Smooth muscle cell (in vitro differentiated cells): ENCODE data around the gene YAF2. TPM values are rescaled to one million over a fixed set of nuclear protein-coding genes. Genes with fewer than 3 reads are reported as not detected.
"Not testable (repeated sequence)": the region's sequence is repeated elsewhere in the genome, so short reads cannot be mapped to it uniquely, and the experiment has no call there.

Experiments
- DNase-seq: peaks from one replicate; lab custom pipeline; 2025; ENCODE audit not compliant: unreplicated experiment; lab: John Stamatoyannopoulos, UW
- H2AFZ ChIP-seq: fragments of 200-600 bp; sonication (generic); 2 replicates; pipeline ENCODE4 v1.6.0; 2016; ENCODE audit warnings: antibody characterized with exemption, low read depth, mild to moderate bottlenecking
- H3F3A ChIP-seq: fragments of 200-600 bp; sonication (generic); 2 replicates; pipeline ENCODE4 v1.6.0; 2017; ENCODE audit warnings: antibody characterized with exemption, low read depth
- H3K27ac ChIP-seq: fragments of 200-600 bp; sonication (generic); 2 replicates; pipeline ENCODE4 v1.5.1; 2016; ENCODE audit warnings: low read depth, mild to moderate bottlenecking
- H3K27me3 ChIP-seq: fragments of 200-600 bp; sonication (generic); 2 replicates; pipeline ENCODE4 v1.6.1; 2016; ENCODE audit warnings: low read depth, mild to moderate bottlenecking
- H3K36me3 ChIP-seq: fragments of 200-600 bp; sonication (generic); 2 replicates; pipeline ENCODE4 v1.5.1; 2016; ENCODE audit warnings: low read depth
- H3K4me1 ChIP-seq: fragments of 200-600 bp; sonication (generic); 2 replicates; pipeline ENCODE4 v1.5.1; 2016; ENCODE audit warnings: low read depth
- H3K4me2 ChIP-seq: fragments of 200-600 bp; sonication (generic); 2 replicates; pipeline ENCODE4 v1.6.0; 2016; ENCODE audit warnings: mild to moderate bottlenecking
- H3K4me3 ChIP-seq: fragments of 200-600 bp; sonication (generic); 2 replicates; pipeline ENCODE4 v1.5.1; 2016; ENCODE audit warnings: mild to moderate bottlenecking
- H3K79me2 ChIP-seq: fragments of 200-600 bp; sonication (generic); 2 replicates; pipeline ENCODE4 v1.6.0; 2016; ENCODE audit warnings: low read depth, mild to moderate bottlenecking
- H3K9ac ChIP-seq: fragments of 200-600 bp; sonication (generic); 2 replicates; pipeline ENCODE4 v1.6.0; 2016; ENCODE audit warnings: low read depth
- H3K9me3 ChIP-seq: fragments of 200-600 bp; sonication (generic); replicated peaks from 2 replicates; pipeline ENCODE4 v1.5.1; 2016; ENCODE audit warnings: low read depth
- H4K20me1 ChIP-seq: fragments of 200-600 bp; sonication (generic); 2 replicates; pipeline ENCODE4 v1.6.0; 2016; ENCODE audit warnings: low read depth
- CTCF ChIP-seq: fragments of 200-600 bp; sonication (generic); IDR thresholded peaks from 2 replicates; pipeline ENCODE4 v1.5.1; 2017; ENCODE audit warnings: borderline replicate concordance, mild to moderate bottlenecking, antibody characterized with exemption; ENCODE audit not compliant: insufficient read depth, poor library complexity, severe bottlenecking
- WGBS: methylation state at CpG from one replicate; pipeline ENCODE4 v1.1.7; 2016; ENCODE audit warnings: low lambda C conversion rate; 5-methylcytosine and 5-hydroxymethylcytosine counted together
- polyA plus RNA-seq: library from polyadenylated mRNA; unstranded; fragments of >200 nt; fragmentation: Nextera tagmentation; extraction: Ambion mirVana; gene quantifications from 2 replicates; pipeline ENCODE4 v1.2.1, GENCODE V29; 2016
- total RNA-seq: library from RNA; depleted of rRNA; stranded (reverse); fragments of >200 nt; gene quantifications from 2 replicates; pipeline ENCODE4 v1.2.3, GENCODE V29; 2014

Gene YAF2
- total and polyA plus RNA-seq, 2 experiments from 2014 or later, result 21.1 to 25.0 TPM

- no peak for TF ChIP-seq CTCF
- Histone ChIP-seq H3K9ac (no peak overlapping the region), H3K36me3 (no peaks in the 10 kb centered on the region), H3K27me3 (no peaks in the 10 kb centered on the region), H3K9me3 (no peaks in the 10 kb centered on the region), H3F3A (no peaks in the 10 kb centered on the region), H3K27ac (no peak overlapping the region), H4K20me1 (peaks cover 52% of the 10 kb centered on the region), H3K4me3 (no peak overlapping the region), H2AFZ (no peak overlapping the region), H3K4me1 (peaks cover 15% of the 10 kb centered on the region), H3K4me2 (no peak overlapping the region), H3K79me2 (peaks cover 65% of the 10 kb centered on the region)
- WGBS, result 100% methylated on average over 1 of the region's 1 CpG
- DNase-seq, result no peak
Measured at GRCh38 chr12:42235426-42235825, 2.6 kb downstream of the YAF2 start.

- 98% methylated on average over 2 of the region's 2 CpGs for WGBS
- no peak overlapping the region for H3K4me2 ChIP-seq
- TF ChIP-seq CTCF, result no peak
- H2AFZ ChIP-seq, result no peak overlapping the region
- no peaks in the 10 kb centered on the region for H3F3A ChIP-seq
- H3K9ac ChIP-seq, result no peak overlapping the region
- no peaks in the 10 kb centered on the region for H3K36me3 ChIP-seq
- H3K9me3 ChIP-seq, result no peaks in the 10 kb centered on the region
- no peak for DNase-seq
- H3K27me3 ChIP-seq, result no peaks in the 10 kb centered on the region
- no peak overlapping the region for H3K27ac ChIP-seq
- H3K4me3 ChIP-seq, result no peak overlapping the region
- peaks cover 15% of the 10 kb centered on the region for H3K4me1 ChIP-seq
- H4K20me1 ChIP-seq, result peaks cover 52% of the 10 kb centered on the region
- peaks cover 70% of the 10 kb centered on the region for H3K79me2 ChIP-seq
Measured at GRCh38 chr12:42234970-42235369, 3.1 kb downstream of the YAF2 start.

GRCh38 chr12:42227525-42227924 is 10.5 kb downstream of the YAF2 start:
- Histone ChIP-seq H3K79me2 (peaks cover 42% of the 10 kb centered on the region), H4K20me1 (peaks cover 14% of the 10 kb centered on the region)
- H3K27ac ChIP-seq, H3K4me1 ChIP-seq, H3F3A ChIP-seq, H3K27me3 ChIP-seq, DNase-seq, H2AFZ ChIP-seq, H3K4me3 ChIP-seq, H3K36me3 ChIP-seq, H3K9me3 ChIP-seq, H3K4me2 ChIP-seq, H3K9ac ChIP-seq: not testable (repeated sequence)
- WGBS, result 90% methylated on average over 2 of the region's 30 CpGs

GRCh38 chr12:42224501-42224900 is 13.5 kb downstream of the YAF2 start:
- peaks cover 24% of the 10 kb centered on the region for H4K20me1 ChIP-seq
- not testable (repeated sequence) for DNase-seq, H3F3A ChIP-seq, H3K4me2 ChIP-seq, H2AFZ ChIP-seq, H3K36me3 ChIP-seq, H3K4me1 ChIP-seq, H3K27ac ChIP-seq, H3K9me3 ChIP-seq, H3K27me3 ChIP-seq, H3K9ac ChIP-seq, H3K4me3 ChIP-seq
- H3K79me2 ChIP-seq, result peaks cover 34% of the 10 kb centered on the region
- WGBS, result 100% methylated on average over 5 of the region's 5 CpGs

- H4K20me1 ChIP-seq, result peaks cover 28% of the 10 kb centered on the region
- H3K9ac ChIP-seq, result no peak overlapping the region
- no peak for DNase-seq
- H3K27me3 ChIP-seq, result no peaks in the 10 kb centered on the region
- H3K4me1 ChIP-seq, result peaks cover 1% of the 10 kb centered on the region
- H3K9me3 ChIP-seq, result no peaks in the 10 kb centered on the region
- TF ChIP-seq CTCF, result no peak
- no peak overlapping the region for H3K4me3 ChIP-seq
- no peaks in the 10 kb centered on the region for H3F3A ChIP-seq
- peaks cover 5% of the 10 kb centered on the region for H3K36me3 ChIP-seq
- H3K4me2 ChIP-seq, result no peak overlapping the region
- H3K27ac ChIP-seq, result no peak overlapping the region
- peaks cover 43% of the 10 kb centered on the region for H3K79me2 ChIP-seq
- WGBS, result 100% methylated on average over 1 of the region's 1 CpG
- no peak overlapping the region for H2AFZ ChIP-seq
Measured at GRCh38 chr12:42222724-42223123, 15.3 kb downstream of the YAF2 start.
